ENCODE measurements around the gene ASIC5.

DNA sequence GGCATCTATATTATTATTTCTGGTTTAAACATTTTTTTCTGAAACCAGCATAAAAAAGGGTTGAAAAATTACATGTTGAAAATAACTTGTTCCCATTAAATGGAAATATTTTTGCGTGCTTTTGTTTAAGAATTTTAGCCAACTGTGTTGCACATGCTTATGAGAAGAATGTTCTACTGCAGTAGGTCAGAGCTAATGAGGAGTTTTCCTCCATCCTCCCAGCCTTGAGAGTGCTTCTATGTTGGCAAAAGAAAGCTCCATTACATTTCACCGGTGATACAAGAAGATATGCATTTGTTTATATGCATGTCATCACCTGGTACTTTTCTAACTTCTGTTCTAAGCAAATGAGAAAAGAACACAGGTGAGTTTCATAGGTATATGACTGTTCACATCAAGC lies 23.9 kb upstream of the ASIC5 start:
- TF ChIP-seq EZH2phosphoT487 (IDR thresholded peaks at IDR 0.05; ENCODE audit: borderline replicate concordance, low read depth, low read length) (no peak), CTCF (conservative IDR thresholded peaks at IDR 0.05; ENCODE audit: low read length) (no peak)

All from OCI-LY7 (cell line).